GM12878 (cell line): Measurements from ENCODE around the gene ACACB.

ENCODE experiments used
- EP300 ChIP-seq, 2 experiments: fragments of 150-350 bp in 1 of 2; IDR thresholded peaks; 2 replicates each; pipeline ENCODE4 v1.6.1; 2011 to 2012; ENCODE audit warnings: low read depth in 2 of 2, low read length in 2 of 2, borderline replicate concordance in 1 of 2, improper control_type of control experiment in 1 of 2, inconsistent platforms in 1 of 2; ENCODE audit not compliant: control insufficient read depth in 1 of 2
- GABPA ChIP-seq: IDR thresholded peaks from 2 replicates; pipeline ENCODE4 v1.6.1; 2014; ENCODE audit warnings: antibody characterized with exemption, low read depth, mild to moderate bottlenecking, inconsistent platforms
- POLR2AphosphoS5 ChIP-seq: IDR thresholded peaks from 2 replicates; pipeline ENCODE4 v1.6.1; 2011; ENCODE audit warnings: mild to moderate bottlenecking, low read length, inconsistent platforms
- SREBF1 ChIP-seq: IDR thresholded peaks from 2 replicates; pipeline ENCODE4 v1.6.1; 2012; ENCODE audit warnings: mild to moderate bottlenecking, low read length
- TCF12 ChIP-seq: IDR thresholded peaks from 2 replicates; pipeline ENCODE4 v1.6.1; 2011; ENCODE audit warnings: low read depth, mild to moderate bottlenecking, low read length
- ZBED1 ChIP-seq: IDR thresholded peaks from 2 replicates; pipeline ENCODE4 v1.6.1; 2016; ENCODE audit warnings: borderline replicate concordance
- ZNF217 ChIP-seq: fragments of 450-650 bp; IDR thresholded peaks from 2 replicates; pipeline ENCODE4 v1.6.1; 2017; ENCODE audit warnings: antibody characterized with exemption, mild to moderate bottlenecking
- ZNF274 ChIP-seq: IDR thresholded peaks from one replicate; pipeline ENCODE4 v1.8.0; 2011; ENCODE audit not compliant: insufficient read length, insufficient read depth
- ZNF384 ChIP-seq: IDR thresholded peaks from 2 replicates; pipeline ENCODE4 v1.6.1; 2012; ENCODE audit warnings: low read depth, mild to moderate bottlenecking, low read length, improper control_type of control experiment, borderline replicate concordance
- TF ChIP-seq, protein P1 (sequence below), 3 experiments: IDR thresholded peaks in 2 of 3; conservative IDR thresholded peaks in 1 of 3; 2 replicates each; pipeline ENCODE4 v1.5.1; 2011; ENCODE audit warnings: low read depth in 3 of 3, low read length in 3 of 3, mild to moderate bottlenecking in 3 of 3, control low read depth in 2 of 3, moderate library complexity in 2 of 3, inconsistent platforms in 1 of 3, mixed read lengths in 1 of 3; ENCODE audit not compliant: control insufficient read depth in 2 of 3, insufficient read depth in 1 of 3; ENCODE audit errors: extremely low read depth in 1 of 3
- TF ChIP-seq, protein P2 (sequence below): IDR thresholded peaks from 2 replicates; pipeline ENCODE4 v1.6.1; 2012; ENCODE audit warnings: low read depth, low read length, improper control_type of control experiment

DNA sequence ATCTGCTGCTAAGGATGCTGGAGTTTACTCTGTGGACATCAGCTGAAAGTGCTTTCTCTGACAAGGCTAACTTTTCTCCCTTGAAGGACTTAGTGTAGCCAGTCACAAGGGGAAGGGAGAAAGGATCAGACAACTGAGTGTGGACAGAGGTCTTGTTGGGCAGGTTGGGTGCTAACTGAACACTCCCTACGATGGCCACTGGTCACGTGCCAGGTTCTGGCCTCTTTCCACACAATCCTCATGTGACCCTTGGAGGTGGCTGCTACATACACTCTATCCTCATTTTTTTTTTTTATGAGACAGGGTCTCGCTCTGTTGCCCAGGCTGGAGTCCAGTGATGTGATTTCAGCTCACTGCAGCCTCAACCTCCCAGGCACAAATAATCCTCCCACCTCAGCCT lies 153.0 kb downstream of the ACACB start:
- no peak for TF ChIP-seq SREBF1
- TF ChIP-seq, protein P1, sequence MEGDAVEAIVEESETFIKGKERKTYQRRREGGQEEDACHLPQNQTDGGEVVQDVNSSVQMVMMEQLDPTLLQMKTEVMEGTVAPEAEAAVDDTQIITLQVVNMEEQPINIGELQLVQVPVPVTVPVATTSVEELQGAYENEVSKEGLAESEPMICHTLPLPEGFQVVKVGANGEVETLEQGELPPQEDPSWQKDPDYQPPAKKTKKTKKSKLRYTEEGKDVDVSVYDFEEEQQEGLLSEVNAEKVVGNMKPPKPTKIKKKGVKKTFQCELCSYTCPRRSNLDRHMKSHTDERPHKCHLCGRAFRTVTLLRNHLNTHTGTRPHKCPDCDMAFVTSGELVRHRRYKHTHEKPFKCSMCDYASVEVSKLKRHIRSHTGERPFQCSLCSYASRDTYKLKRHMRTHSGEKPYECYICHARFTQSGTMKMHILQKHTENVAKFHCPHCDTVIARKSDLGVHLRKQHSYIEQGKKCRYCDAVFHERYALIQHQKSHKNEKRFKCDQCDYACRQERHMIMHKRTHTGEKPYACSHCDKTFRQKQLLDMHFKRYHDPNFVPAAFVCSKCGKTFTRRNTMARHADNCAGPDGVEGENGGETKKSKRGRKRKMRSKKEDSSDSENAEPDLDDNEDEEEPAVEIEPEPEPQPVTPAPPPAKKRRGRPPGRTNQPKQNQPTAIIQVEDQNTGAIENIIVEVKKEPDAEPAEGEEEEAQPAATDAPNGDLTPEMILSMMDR (IDR thresholded peaks at IDR 0.05 in 2 of 3, conservative IDR thresholded peaks at IDR 0.05 in 1 of 3; ENCODE audit: control insufficient read depth in 2 of 3, extremely low read depth in 1 of 3, insufficient read depth in 1 of 3, low read depth in 3 of 3, low read length in 3 of 3), result no peak
- no peak for TF ChIP-seq EP300 (IDR thresholded peaks at IDR 0.05; ENCODE audit: borderline replicate concordance in 1 of 2, control insufficient read depth in 1 of 2, low read depth in 2 of 2, low read length in 2 of 2)
- TF ChIP-seq ZNF274, result no peak
- no peak for TF ChIP-seq POLR2AphosphoS5
- TF ChIP-seq, protein P2, sequence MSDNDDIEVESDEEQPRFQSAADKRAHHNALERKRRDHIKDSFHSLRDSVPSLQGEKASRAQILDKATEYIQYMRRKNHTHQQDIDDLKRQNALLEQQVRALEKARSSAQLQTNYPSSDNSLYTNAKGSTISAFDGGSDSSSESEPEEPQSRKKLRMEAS, result no peak
- TF ChIP-seq ZBED1, result no peak
- no peak for TF ChIP-seq TCF12
- TF ChIP-seq GABPA, result no peak
- TF ChIP-seq ZNF384, result no peak
- TF ChIP-seq ZNF217, result no peak
